HL-60/S4 treated with retinoic acid at 250 ng/mL for 4 days and 3 days (cell line): ENCODE measurements around the gene CLPSL1.

Source experiments
- in situ Hi-C: fragments of 300-500 bp; cut with MboI; formaldehyde crosslinking; loops from 2 replicates; pipeline ENCODE4 v1.7.0; 2022; ENCODE audit warnings: low sequenced_read_pairs

Gene CLPSL1

GRCh38 chr6:35780719-35781118 is at the start of gene CLPSL1:
TSS of gene CLPSL1 (plus strand) at chr6:35781019. CDS start at chr6:35781111, 92 bp downstream.
- in situ Hi-C loops, result no loop called here

GRCh38 chr6:35731414-35731735 is 49.4 kb upstream of the CLPSL1 start:
- in situ Hi-C loops, result loop anchor here (25.0 kb wide), 1 partner anchor 444 kb away; the partner anchor contains the start of gene DEF6

GRCh38 chr6:35731736-35732532 is 48.9 kb upstream of the CLPSL1 start:
- in situ Hi-C loops, result loop anchor here (25.0 kb wide), 1 partner anchor 445 kb away; the partner anchor contains the start of gene DEF6

GRCh38 chr6:35733633-35734032 is 47.2 kb upstream of the CLPSL1 start:
- in situ Hi-C loops, result loop anchor here (25.0 kb wide), 1 partner anchor 446 kb away; the partner anchor contains the start of gene DEF6

- in situ Hi-C loops, result loop anchor here (25.0 kb wide), 1 partner anchor 447 kb away; the partner anchor contains the start of gene DEF6
Observed at GRCh38 chr6:35734319-35734718, 46.5 kb upstream of the CLPSL1 start.

GRCh38 chr6:35735452-35735851 is 45.4 kb upstream of the CLPSL1 start:
- in situ Hi-C loops, result loop anchor here (5.0 to 25.0 kb wide), 2 partner anchors 148 to 448 kb away; partner anchors contain the start of gene DEF6

GRCh38 chr6:35736253-35736894 is 44.4 kb upstream of the CLPSL1 start:
- in situ Hi-C loops, result loop anchor here (5.0 to 25.0 kb wide), 2 partner anchors 149 to 449 kb away; partner anchors contain the start of gene DEF6

GRCh38 chr6:35736982-35737412 is 43.8 kb upstream of the CLPSL1 start, which contains the start of gene ARMC12:
TSS of gene ARMC12 (plus strand) at chr6:35737032. CDS start at chr6:35737109, 77 bp downstream.
- in situ Hi-C loops, result loop anchor here (5.0 to 25.0 kb wide), 2 partner anchors 150 to 450 kb away; partner anchors contain the start of gene DEF6

GRCh38 chr6:35737413-35738211 is 43.2 kb upstream of the CLPSL1 start:
- in situ Hi-C loops, result loop anchor here (5.0 to 25.0 kb wide), 2 partner anchors 150 to 450 kb away; partner anchors contain the start of gene DEF6

GRCh38 chr6:35739645-35740524 is 40.9 kb upstream of the CLPSL1 start:
- in situ Hi-C loops, result loop anchor here (5.0 to 25.0 kb wide), 2 partner anchors 153 to 453 kb away; partner anchors contain the start of gene DEF6

- in situ Hi-C loops, result loop anchor here (25.0 kb wide), 1 partner anchor 456 kb away; the partner anchor contains the start of gene DEF6
Observed at GRCh38 chr6:35742842-35743241, 38.0 kb upstream of the CLPSL1 start.

GRCh38 chr6:35745509-35745908 is 35.3 kb upstream of the CLPSL1 start:
- in situ Hi-C loops, result loop anchor here (25.0 kb wide), 1 partner anchor 458 kb away; the partner anchor contains the start of gene DEF6

- in situ Hi-C loops, result loop anchor here (25.0 kb wide), 1 partner anchor 459 kb away; the partner anchor contains the start of gene DEF6
Observed at GRCh38 chr6:35746516-35746915, 34.3 kb upstream of the CLPSL1 start.

- in situ Hi-C loops, result loop anchor here (25.0 kb wide), 1 partner anchor 461 kb away; the partner anchor contains the start of gene DEF6
Observed at GRCh38 chr6:35747877-35748276, 32.9 kb upstream of the CLPSL1 start.

- in situ Hi-C loops, result no loop called here
Observed at GRCh38 chr6:35750557-35750956, 30.3 kb upstream of the CLPSL1 start.

- in situ Hi-C loops, result no loop called here
Observed at GRCh38 chr6:35751594-35751993, 29.2 kb upstream of the CLPSL1 start.

GRCh38 chr6:35752330-35752729 is 28.5 kb upstream of the CLPSL1 start:
- in situ Hi-C loops, result no loop called here

GRCh38 chr6:35754452-35755277 is 26.2 kb upstream of the CLPSL1 start:
- in situ Hi-C loops, result no loop called here
